ENCODE measurements around the gene ZMAT5.

Gene ZMAT5

GRCh38 chr22:29766632-29767170 lies at the start of gene ZMAT5:
Gene ZMAT5, minus strand, starts transcription at chr22:29767007. Its CDS starts 18,463 bp downstream, at chr22:29748544.
- CTCF ChIA-PET = interaction anchor here (1.0 to 1.7 kb wide), 4 partner anchors 137 to 322 kb away, joined by 3 to 7 read pairs (median 6); no protein-coding TSS in a partner anchor
- H3K27ac ChIP-seq (ENCODE audit: extremely low read depth, low read depth, low read length) = peak within 1 kb of the TSS; percentile 87
- H3K4me3 ChIP-seq (ENCODE audit: low read depth, low read length) = peak within 1 kb of the TSS; percentile 80
- no peaks in the 10 kb centered on the region for H3K9me3 ChIP-seq (ENCODE audit: control insufficient read depth, insufficient read depth, low read depth, low read length)
- peaks cover 2% of the 10 kb centered on the region; the same call in 1 of the 2 replicates for H3K4me1 ChIP-seq (ENCODE audit: control insufficient read depth, insufficient read depth, low read length)
- POLR2A ChIA-PET = interaction anchor here (0.6 to 1.5 kb wide), 19 partner anchors 8 to 658 kb away, joined by 3 to 7 read pairs (median 4); partner anchors contain the start of genes CCDC157, MTMR3, SF3A1 and THOC5
- peaks cover 11 to 32% of the 10 kb centered on the region in 2 experiments for H3K36me3 ChIP-seq (ENCODE audit: control insufficient read depth in 2 of 2, insufficient read depth in 1 of 2, low read length in 2 of 2)
- no peak for TF ChIP-seq ZNF514 (tag by site-specific recombination; IDR thresholded peaks at IDR 0.05)
- TF ChIP-seq ZBTB20 (tag by site-specific recombination; IDR thresholded peaks at IDR 0.05) = peak; percentile 72
- TF ChIP-seq ZNF391 (tag by site-specific recombination; IDR thresholded peaks at IDR 0.05; ENCODE audit: borderline replicate concordance, low read depth) = no peak
- peak; percentile 99 for TF ChIP-seq ZNF76 (tag by site-specific recombination; IDR thresholded peaks at IDR 0.05; ENCODE audit: borderline replicate concordance, low read depth)
- TF ChIP-seq, protein P1, sequence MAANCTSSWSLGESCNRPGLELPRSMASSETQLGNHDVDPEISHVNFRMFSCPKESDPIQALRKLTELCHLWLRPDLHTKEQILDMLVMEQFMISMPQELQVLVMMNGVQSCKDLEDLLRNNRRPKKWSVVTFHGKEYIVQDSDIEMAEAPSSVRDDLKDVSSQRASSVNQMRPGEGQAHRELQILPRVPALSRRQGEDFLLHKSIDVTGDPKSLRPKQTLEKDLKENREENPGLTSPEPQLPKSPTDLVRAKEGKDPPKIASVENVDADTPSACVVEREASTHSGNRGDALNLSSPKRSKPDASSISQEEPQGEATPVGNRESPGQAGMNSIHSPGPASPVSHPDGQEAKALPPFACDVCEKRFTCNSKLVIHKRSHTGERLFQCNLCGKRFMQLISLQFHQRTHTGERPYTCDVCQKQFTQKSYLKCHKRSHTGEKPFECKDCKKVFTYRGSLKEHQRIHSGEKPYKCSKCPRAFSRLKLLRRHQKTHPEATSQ (tag by site-specific recombination; IDR thresholded peaks at IDR 0.05) = no peak
- TF ChIP-seq KLF9 (tag by site-specific recombination; IDR thresholded peaks at IDR 0.05; ENCODE audit: low read depth) = 0 out of 2 replicates have a peak, but pooled peaks have one; percentile 28
- peak; percentile 81 for TF ChIP-seq SP2 (tag by site-specific recombination; IDR thresholded peaks at IDR 0.05)
- peak; percentile 79 for TF ChIP-seq ZNF777 (tag by site-specific recombination; IDR thresholded peaks at IDR 0.05; ENCODE audit: borderline replicate concordance)
- TF ChIP-seq ZNF394 (tag by site-specific recombination; IDR thresholded peaks at IDR 0.05; ENCODE audit: borderline replicate concordance) = peak; percentile 13; the same call in 1 of the 2 replicates
- TF ChIP-seq SCRT2 (tag by site-specific recombination; IDR thresholded peaks at IDR 0.05) = peak; percentile 87
- TF ChIP-seq ZNF24 (tag by site-specific recombination; IDR thresholded peaks at IDR 0.05) = 0 out of 2 replicates have a peak, but pooled peaks have one; percentile 33
- peak; percentile 85; the same call in 1 of the 2 replicates for TF ChIP-seq KLF8 (tag by site-specific recombination; IDR thresholded peaks at IDR 0.05)
- TF ChIP-seq ZNF501 (tag by site-specific recombination; IDR thresholded peaks at IDR 0.05) = no peak
- TF ChIP-seq, protein P2, sequence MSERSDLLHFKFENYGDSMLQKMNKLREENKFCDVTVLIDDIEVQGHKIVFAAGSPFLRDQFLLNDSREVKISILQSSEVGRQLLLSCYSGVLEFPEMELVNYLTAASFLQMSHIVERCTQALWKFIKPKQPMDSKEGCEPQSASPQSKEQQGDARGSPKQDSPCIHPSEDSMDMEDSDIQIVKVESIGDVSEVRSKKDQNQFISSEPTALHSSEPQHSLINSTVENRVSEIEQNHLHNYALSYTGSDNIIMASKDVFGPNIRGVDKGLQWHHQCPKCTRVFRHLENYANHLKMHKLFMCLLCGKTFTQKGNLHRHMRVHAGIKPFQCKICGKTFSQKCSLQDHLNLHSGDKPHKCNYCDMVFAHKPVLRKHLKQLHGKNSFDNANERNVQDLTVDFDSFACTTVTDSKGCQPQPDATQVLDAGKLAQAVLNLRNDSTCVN (tag by site-specific recombination; optimal IDR thresholded peaks at IDR 0.05) = peak; percentile 31
- no peak for TF ChIP-seq ZNF140 (tag by site-specific recombination; IDR thresholded peaks at IDR 0.05)
- 0 out of 2 replicates have a peak, but pooled peaks have one; percentile 52 for TF ChIP-seq ZEB2 (tag by site-specific recombination; IDR thresholded peaks at IDR 0.05)
- no peak; the same call in 1 of the 2 replicates for TF ChIP-seq GLIS1 (tag by site-specific recombination; IDR thresholded peaks at IDR 0.05)
- TF ChIP-seq, protein P3, sequence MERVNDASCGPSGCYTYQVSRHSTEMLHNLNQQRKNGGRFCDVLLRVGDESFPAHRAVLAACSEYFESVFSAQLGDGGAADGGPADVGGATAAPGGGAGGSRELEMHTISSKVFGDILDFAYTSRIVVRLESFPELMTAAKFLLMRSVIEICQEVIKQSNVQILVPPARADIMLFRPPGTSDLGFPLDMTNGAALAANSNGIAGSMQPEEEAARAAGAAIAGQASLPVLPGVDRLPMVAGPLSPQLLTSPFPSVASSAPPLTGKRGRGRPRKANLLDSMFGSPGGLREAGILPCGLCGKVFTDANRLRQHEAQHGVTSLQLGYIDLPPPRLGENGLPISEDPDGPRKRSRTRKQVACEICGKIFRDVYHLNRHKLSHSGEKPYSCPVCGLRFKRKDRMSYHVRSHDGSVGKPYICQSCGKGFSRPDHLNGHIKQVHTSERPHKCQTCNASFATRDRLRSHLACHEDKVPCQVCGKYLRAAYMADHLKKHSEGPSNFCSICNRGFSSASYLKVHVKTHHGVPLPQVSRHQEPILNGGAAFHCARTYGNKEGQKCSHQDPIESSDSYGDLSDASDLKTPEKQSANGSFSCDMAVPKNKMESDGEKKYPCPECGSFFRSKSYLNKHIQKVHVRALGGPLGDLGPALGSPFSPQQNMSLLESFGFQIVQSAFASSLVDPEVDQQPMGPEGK (tag by site-specific recombination; IDR thresholded peaks at IDR 0.05) = peak; percentile 26; the same call in 1 of the 2 replicates
- no peak for TF ChIP-seq ZNF121 (tag by site-specific recombination; IDR thresholded peaks at IDR 0.05)
- TF ChIP-seq ZBTB48 (tag by site-specific recombination; IDR thresholded peaks at IDR 0.05) = peak; percentile 71; the same call in 1 of the 2 replicates
- peak; percentile 100 for TF ChIP-seq ZXDB (tag by site-specific recombination; IDR thresholded peaks at IDR 0.05)
- peak; percentile 20; the same call in 1 of the 2 replicates for TF ChIP-seq INSM2 (tag by site-specific recombination; IDR thresholded peaks at IDR 0.05)
- TF ChIP-seq HOXC10 (CRISPR knock-in tag; IDR thresholded peaks at IDR 0.05) = 0 out of 2 replicates have a peak, but pooled peaks have one; percentile 58
- TF ChIP-seq GFI1B (tag by site-specific recombination; IDR thresholded peaks at IDR 0.05) = no peak
- TF ChIP-seq ZNF335 (tag by site-specific recombination; conservative IDR thresholded peaks at IDR 0.05) = peak; percentile 68
- TF ChIP-seq SP3 (tag by site-specific recombination; IDR thresholded peaks at IDR 0.05) = peak; percentile 97
- no peak for TF ChIP-seq ZNF626 (tag by site-specific recombination; IDR thresholded peaks at IDR 0.05)
- TF ChIP-seq, protein P4, sequence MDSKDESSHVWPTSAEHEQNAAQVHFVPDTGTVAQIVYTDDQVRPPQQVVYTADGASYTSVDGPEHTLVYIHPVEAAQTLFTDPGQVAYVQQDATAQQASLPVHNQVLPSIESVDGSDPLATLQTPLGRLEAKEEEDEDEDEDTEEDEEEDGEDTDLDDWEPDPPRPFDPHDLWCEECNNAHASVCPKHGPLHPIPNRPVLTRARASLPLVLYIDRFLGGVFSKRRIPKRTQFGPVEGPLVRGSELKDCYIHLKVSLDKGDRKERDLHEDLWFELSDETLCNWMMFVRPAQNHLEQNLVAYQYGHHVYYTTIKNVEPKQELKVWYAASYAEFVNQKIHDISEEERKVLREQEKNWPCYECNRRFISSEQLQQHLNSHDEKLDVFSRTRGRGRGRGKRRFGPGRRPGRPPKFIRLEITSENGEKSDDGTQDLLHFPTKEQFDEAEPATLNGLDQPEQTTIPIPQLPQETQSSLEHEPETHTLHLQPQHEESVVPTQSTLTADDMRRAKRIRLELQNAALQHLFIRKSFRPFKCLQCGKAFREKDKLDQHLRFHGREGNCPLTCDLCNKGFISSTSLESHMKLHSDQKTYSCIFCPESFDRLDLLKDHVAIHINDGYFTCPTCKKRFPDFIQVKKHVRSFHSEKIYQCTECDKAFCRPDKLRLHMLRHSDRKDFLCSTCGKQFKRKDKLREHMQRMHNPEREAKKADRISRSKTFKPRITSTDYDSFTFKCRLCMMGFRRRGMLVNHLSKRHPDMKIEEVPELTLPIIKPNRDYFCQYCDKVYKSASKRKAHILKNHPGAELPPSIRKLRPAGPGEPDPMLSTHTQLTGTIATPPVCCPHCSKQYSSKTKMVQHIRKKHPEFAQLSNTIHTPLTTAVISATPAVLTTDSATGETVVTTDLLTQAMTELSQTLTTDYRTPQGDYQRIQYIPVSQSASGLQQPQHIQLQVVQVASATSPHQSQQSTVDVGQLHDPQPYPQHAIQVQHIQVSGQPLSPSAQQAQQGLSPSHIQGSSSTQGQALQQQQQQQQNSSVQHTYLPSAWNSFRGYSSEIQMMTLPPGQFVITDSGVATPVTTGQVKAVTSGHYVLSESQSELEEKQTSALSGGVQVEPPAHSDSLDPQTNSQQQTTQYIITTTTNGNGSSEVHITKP (tag by site-specific recombination; IDR thresholded peaks at IDR 0.05) = peak; percentile 99

Data from HEK293 (cell line).